CD14-positive monocyte (primary cell): ENCODE data around the gene CALHM1. TPM values are rescaled to one million over a fixed set of nuclear protein-coding genes. Genes with fewer than 3 reads are reported as not detected.

ENCODE experiments used
- DNase-seq, 3 donors: peaks; one replicate each; pipeline ENCODE4 v3.0.0-alpha.2; 2011 to 2022
- H2AFZ ChIP-seq: 2 replicates; pipeline ENCODE4 v1.6.0; 2012; ENCODE audit warnings: mild to moderate bottlenecking, low read depth, low read length, inconsistent platforms; ENCODE audit not compliant: insufficient read depth, poor library complexity, severe bottlenecking
- H3K27ac ChIP-seq, 2 donors: 1 replicate in 1 of 2; 2 replicates in 1 of 2; pipeline ENCODE4 v1.5.1; 2012 to 2013; ENCODE audit warnings: low read length in 2 of 2, control low read depth in 1 of 2, inconsistent platforms in 1 of 2, low read depth in 1 of 2, mild to moderate bottlenecking in 1 of 2
- H3K27me3 ChIP-seq, 2 donors: one replicate each; pipeline versions ENCODE4 v1.6.0 to v1.6.1; 2011 to 2013; ENCODE audit warnings: low read length in 2 of 2; ENCODE audit not compliant: control insufficient read depth in 2 of 2, insufficient read depth in 2 of 2
- H3K36me3 ChIP-seq, 2 donors: replicated peaks in 1 of 2; 1 replicate in 1 of 2; 2 replicates in 1 of 2; pipeline versions ENCODE4 v1.5.1 to v1.6.1; 2012 to 2013; ENCODE audit warnings: low read length in 2 of 2, control low read depth in 1 of 2, inconsistent platforms in 1 of 2, mild to moderate bottlenecking in 1 of 2; ENCODE audit not compliant: insufficient read depth in 2 of 2, control insufficient read depth in 1 of 2
- H3K4me1 ChIP-seq, 2 donors: 1 replicate in 1 of 2; 2 replicates in 1 of 2; pipeline versions ENCODE4 v1.5.1 to v1.6.1; 2012 to 2013; ENCODE audit warnings: low read length in 2 of 2, control low read depth in 1 of 2, inconsistent platforms in 1 of 2, mild to moderate bottlenecking in 1 of 2, moderate library complexity in 1 of 2; ENCODE audit not compliant: insufficient read depth in 2 of 2, control insufficient read depth in 1 of 2
- H3K4me2 ChIP-seq: replicated peaks from 2 replicates; pipeline ENCODE3; 2012; ENCODE audit warnings: low read length, moderate library complexity, mild to moderate bottlenecking; ENCODE audit not compliant: poor library complexity, severe bottlenecking; ENCODE audit errors: extremely low read depth
- H3K4me3 ChIP-seq, 3 experiments: fragments of 200-600 bp in 1 of 3; sonication (generic) in 1 of 3; replicated peaks in 1 of 3; 1 replicate in 2 of 3; 2 replicates in 1 of 3; pipeline ENCODE4 v1.5.1; 2011 to 2013; ENCODE audit warnings: low read length in 3 of 3, mild to moderate bottlenecking in 3 of 3, control low read depth in 2 of 3, low read depth in 2 of 3, inconsistent platforms in 1 of 3, moderate library complexity in 1 of 3
- H3K79me2 ChIP-seq: 2 replicates; pipeline ENCODE4 v1.6.0; 2012; ENCODE audit warnings: mild to moderate bottlenecking, control low read depth, inconsistent platforms, low read length, moderate library complexity; ENCODE audit not compliant: insufficient read depth
- H3K9ac ChIP-seq: 2 replicates; pipeline ENCODE4 v1.6.0; 2017; ENCODE audit warnings: low read length, mild to moderate bottlenecking; ENCODE audit not compliant: insufficient read depth, poor library complexity, severe bottlenecking
- H3K9me3 ChIP-seq, 2 donors: replicated peaks in 1 of 2; 1 replicate in 1 of 2; 2 replicates in 1 of 2; pipeline versions ENCODE4 v1.5.1 to v1.6.1; 2012 to 2013; ENCODE audit warnings: low read length in 2 of 2, control low read depth in 1 of 2; ENCODE audit not compliant: control insufficient read depth in 1 of 2, insufficient read depth in 1 of 2
- H4K20me1 ChIP-seq: 2 replicates; pipeline ENCODE4 v1.6.0; 2012; ENCODE audit warnings: mild to moderate bottlenecking, low read length, control low read depth, moderate library complexity; ENCODE audit not compliant: insufficient read depth
- H3K27ac Mint-ChIP-seq, 7 donors: one replicate each; pipeline ENCODE4 v1.8.0; 2020; ENCODE audit warnings: mild to moderate bottlenecking in 7 of 7, mixed read lengths in 7 of 7, moderate library complexity in 6 of 7, inconsistent platforms in 2 of 7
- H3K27me3 Mint-ChIP-seq, 3 donors: one replicate each; pipeline ENCODE4 v1.8.0; 2021 to 2022; ENCODE audit warnings: low read depth in 3 of 3, mild to moderate bottlenecking in 3 of 3, mixed read lengths in 3 of 3, moderate library complexity in 3 of 3, inconsistent platforms in 1 of 3
- H3K36me3 Mint-ChIP-seq, 2 donors: one replicate each; pipeline ENCODE4 v1.8.0; 2020; ENCODE audit warnings: mixed read lengths in 2 of 2, inconsistent platforms in 1 of 2, mild to moderate bottlenecking in 1 of 2
- H3K4me1 Mint-ChIP-seq: one replicate; pipeline ENCODE4 v1.8.0; 2020; ENCODE audit warnings: mild to moderate bottlenecking, mixed read lengths
- H3K4me3 Mint-ChIP-seq, 2 donors: one replicate each; pipeline ENCODE4 v1.8.0; 2020; ENCODE audit warnings: mild to moderate bottlenecking in 2 of 2, mixed read lengths in 2 of 2, moderate library complexity in 1 of 2
- H3K9me3 Mint-ChIP-seq, 7 donors: one replicate each; pipeline ENCODE4 v1.8.0; 2020 to 2022; ENCODE audit warnings: mixed read lengths in 7 of 7, mild to moderate bottlenecking in 6 of 7, moderate library complexity in 6 of 7, inconsistent platforms in 2 of 7
- CTCF ChIP-seq: fragments of 200-600 bp; IDR thresholded peaks from one replicate; pipeline ENCODE4 v1.8.0; 2022; ENCODE audit warnings: antibody characterized with exemption, mild to moderate bottlenecking
- WGBS: methylation state at CpG from one replicate; pipeline ENCODE4 v1.1.5; 2013; ENCODE audit warnings: missing lambda C conversion rate; ENCODE audit not compliant: insufficient coverage; 5-methylcytosine and 5-hydroxymethylcytosine counted together
- intact Hi-C, 2 donors: fragments of 100-400 bp; cut with micrococcal nuclease; formaldehyde crosslinking; loops; one replicate each; pipeline versions ENCODE4 v1.15.0 to v1.15.1; 2023
- polyA plus RNA-seq, 3 donors: library from polyadenylated mRNA; depleted of rRNA in 1 of 3; unstranded in 2 of 3; stranded (reverse) in 1 of 3; fragments of 300-500 nt in 2 of 3; fragments of >200 nt in 1 of 3; fragmentation: Illumina TruSeq in 2 of 3; gene quantifications; 1 replicate in 2 of 3; 2 replicates in 1 of 3; pipeline ENCODE4 v1.2.3, GENCODE V29; 2012 to 2021

CALHM1 gene
- polyA plus RNA-seq, 3 donors: not detected

GRCh38 chr10:103449208-103450144 lies 9.2 kb downstream of the CALHM1 start:
- H3K4me1 Mint-ChIP-seq: peaks cover 71% of the 10 kb centered on the region
- peaks cover 1 to 7% (median 4%) of the 10 kb centered on the region in 3 donors for H3K27me3 Mint-ChIP-seq
- Histone ChIP-seq H3K36me3 (peaks cover 55 to 64% of the 10 kb centered on the region in 2 donors), H3K79me2 (peaks cover 60% of the 10 kb centered on the region), H3K27ac (peak overlapping the region in 1 of 2 donors; percentile 77), H3K4me2 (peak overlapping the region; percentile 93), H3K9ac (peak overlapping the region; percentile 31), H3K9me3 (no peaks in the 10 kb centered on the region), H3K4me3 (peak overlapping the region in 2 of 3 experiments; percentile 94 to 96), H3K4me1 (peaks cover 43 to 67% of the 10 kb centered on the region in 2 donors), H2AFZ (no peak overlapping the region), H3K27me3 (no peaks in the 10 kb centered on the region), H4K20me1 (peaks cover 64% of the 10 kb centered on the region)
- TF ChIP-seq CTCF: no peak
- peak overlapping the region; percentile 56 to 98 for H3K4me3 Mint-ChIP-seq
- intact Hi-C loops: loop anchor here in 1 of 2 donors (5.0 kb wide), 1 partner anchor 38 kb away; no protein-coding TSS in a partner anchor
- peak overlapping the region in 5 of 7 donors; percentile 19 to 82 (median 69) for H3K27ac Mint-ChIP-seq
- H3K36me3 Mint-ChIP-seq: peaks cover 57 to 65% of the 10 kb centered on the region in 2 donors
- H3K9me3 Mint-ChIP-seq: no peaks in the 10 kb centered on the region
- 79% methylated on average over 33 of the region's 34 CpGs for WGBS
- DNase-seq: no peak

GRCh38 chr10:103448746-103449145 lies 10.0 kb downstream of the CALHM1 start:
- Mint-ChIP-seq H3K27ac (peak overlapping the region in 3 of 7 donors; percentile 60 to 80 (median 72)), H3K27me3 (peaks cover 1 to 7% (median 4%) of the 10 kb centered on the region in 3 donors), H3K36me3 (peaks cover 64 to 72% of the 10 kb centered on the region in 2 donors), H3K4me1 (peaks cover 68% of the 10 kb centered on the region), H3K9me3 (no peaks in the 10 kb centered on the region), H3K4me3 (peak overlapping the region; percentile 56 to 98)
- WGBS: no CpG with 5 or more reads among the region's 1 CpG
- H3K79me2 ChIP-seq: peaks cover 60% of the 10 kb centered on the region
- no peak overlapping the region for H2AFZ ChIP-seq
- peaks cover 38 to 60% of the 10 kb centered on the region in 2 donors for H3K4me1 ChIP-seq
- peak in 1 of 3 donors; percentile 43 for DNase-seq
- peak overlapping the region in 2 of 3 experiments; percentile 2 to 94 for H3K4me3 ChIP-seq
- H3K4me2 ChIP-seq: peak overlapping the region; percentile 93
- H3K9me3 ChIP-seq: no peaks in the 10 kb centered on the region
- TF ChIP-seq CTCF: no peak
- intact Hi-C loops: no loop called here
- H3K27me3 ChIP-seq: no peaks in the 10 kb centered on the region
- H4K20me1 ChIP-seq: peaks cover 71% of the 10 kb centered on the region
- H3K9ac ChIP-seq: peak overlapping the region; percentile 31
- peaks cover 63 to 71% of the 10 kb centered on the region in 2 donors for H3K36me3 ChIP-seq
- H3K27ac ChIP-seq: peak overlapping the region; percentile 20 to 77
